ENCODE measurements around the gene KCNA10.
A peak's percentile ranks its signal among the peaks of the same experiment; 100 is the strongest.

KCNA10 gene

DNA sequence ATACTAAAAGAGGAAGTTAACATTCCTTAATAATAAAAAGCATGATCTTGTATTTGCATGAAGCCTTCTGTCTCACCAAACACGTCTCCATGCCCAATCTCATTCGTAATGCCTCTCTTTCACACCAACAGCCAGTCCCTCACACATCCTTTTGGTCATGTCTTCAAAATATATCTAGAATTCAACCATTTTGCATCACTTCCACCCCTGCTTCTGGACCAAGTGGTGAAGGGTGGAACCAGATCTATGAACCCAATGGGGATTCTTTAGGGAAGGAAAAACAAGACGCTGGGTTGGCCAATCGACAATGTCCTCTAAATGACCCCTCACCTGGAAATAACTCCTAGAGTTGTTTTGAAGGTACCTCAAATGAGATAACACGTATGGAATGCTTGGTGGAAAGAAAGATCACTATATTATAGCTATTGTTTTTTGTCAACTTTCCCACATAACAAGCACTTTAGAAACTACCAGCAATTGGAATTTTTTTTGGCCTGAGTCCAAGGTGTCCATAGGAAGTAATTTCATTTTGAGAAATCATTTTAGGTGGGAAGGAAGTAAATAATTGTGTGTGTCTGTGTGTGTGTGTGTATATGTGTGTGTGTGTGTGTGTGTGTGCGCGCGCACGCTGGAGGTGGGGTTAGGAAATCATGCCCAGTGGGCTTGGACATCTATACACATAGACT, at the start of gene KCNA10:
Gene KCNA10, minus strand, starts transcription at position 51 of the 686 bp plus-strand sequence. CDS start 388 bp downstream, outside the sequence.
- no peak for DNase-seq

DNA sequence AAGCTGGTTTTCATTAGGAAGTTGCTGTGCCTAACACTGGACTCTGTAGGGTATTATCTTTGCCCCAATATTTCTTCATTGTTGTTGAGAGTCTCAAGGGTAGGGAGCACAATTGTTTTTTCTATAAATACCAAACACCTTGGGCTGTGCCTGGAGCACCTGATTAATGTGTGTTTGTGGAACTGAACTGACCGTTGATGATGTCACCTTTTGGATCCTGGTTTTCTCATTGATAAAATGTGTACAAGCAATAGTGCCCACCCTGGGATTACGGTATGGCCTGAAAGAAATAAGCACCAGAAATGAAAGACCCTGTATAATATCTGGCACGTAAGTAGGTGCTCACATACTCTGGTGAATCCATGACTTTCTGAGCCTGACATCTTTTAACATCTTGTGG, 47.9 kb upstream of the KCNA10 start:
- no peak for DNase-seq

DNA sequence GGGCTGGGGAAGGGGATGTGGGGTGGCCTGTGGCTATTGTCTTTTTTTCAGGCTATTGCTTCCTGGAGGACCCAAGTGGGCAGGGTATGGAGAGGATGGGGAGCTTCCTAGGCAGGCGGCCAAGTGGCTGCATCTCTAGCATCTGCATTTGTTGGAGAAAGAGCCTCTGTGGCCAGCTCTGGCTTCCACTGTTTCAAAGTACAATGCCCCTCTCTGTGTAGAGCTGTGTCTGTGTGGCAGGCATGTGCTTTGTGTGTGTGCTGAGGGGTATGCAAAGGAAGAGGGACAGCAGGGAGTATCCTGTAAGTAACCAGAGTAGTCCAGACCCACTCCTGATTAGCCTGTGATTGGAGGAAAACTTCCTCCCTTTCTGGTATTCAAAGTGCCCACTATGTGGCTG, 46.6 kb upstream of the KCNA10 start:
- DNase-seq: no peak

DNA sequence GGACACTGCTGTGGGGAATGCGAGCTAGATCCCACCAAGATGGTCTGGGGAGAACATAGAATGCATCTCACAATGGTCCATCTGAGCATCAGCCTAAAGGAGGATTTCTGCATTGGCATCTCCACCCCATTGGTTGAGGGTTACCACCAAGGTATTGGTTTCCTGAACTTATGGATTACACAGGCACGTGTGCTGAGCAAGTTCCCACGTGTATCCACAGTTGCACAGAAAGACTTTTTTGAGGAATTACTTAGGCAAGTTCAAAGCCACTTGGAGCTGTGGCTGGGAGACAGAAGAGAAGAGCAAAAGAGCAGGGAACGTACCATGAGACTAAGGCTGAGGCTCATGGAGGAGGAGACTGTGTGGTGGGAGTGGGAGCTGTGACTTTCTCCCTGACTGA, 44.1 kb upstream of the KCNA10 start:
- no peak for DNase-seq

DNA sequence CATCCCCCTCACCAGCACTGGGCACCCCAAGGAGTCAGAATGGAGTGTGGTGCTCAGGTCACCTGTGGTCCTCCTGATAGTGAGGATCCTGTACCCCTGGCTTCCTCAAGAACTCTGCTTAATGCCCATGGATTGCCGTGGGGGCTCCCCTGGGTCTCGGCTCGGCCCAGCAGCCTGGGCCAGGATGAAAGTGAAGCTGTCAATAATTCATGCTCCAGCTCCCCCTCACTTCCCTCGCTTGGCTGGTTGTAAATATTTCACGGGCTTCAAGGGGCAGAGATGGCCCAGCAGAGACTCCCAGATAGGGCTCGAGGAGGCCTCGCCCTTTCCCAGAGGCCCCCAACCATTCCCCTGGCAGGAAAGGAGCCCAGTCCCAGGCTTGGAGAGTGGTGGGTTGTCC, 42.6 kb upstream of the KCNA10 start:
- DNase-seq: no peak

DNA sequence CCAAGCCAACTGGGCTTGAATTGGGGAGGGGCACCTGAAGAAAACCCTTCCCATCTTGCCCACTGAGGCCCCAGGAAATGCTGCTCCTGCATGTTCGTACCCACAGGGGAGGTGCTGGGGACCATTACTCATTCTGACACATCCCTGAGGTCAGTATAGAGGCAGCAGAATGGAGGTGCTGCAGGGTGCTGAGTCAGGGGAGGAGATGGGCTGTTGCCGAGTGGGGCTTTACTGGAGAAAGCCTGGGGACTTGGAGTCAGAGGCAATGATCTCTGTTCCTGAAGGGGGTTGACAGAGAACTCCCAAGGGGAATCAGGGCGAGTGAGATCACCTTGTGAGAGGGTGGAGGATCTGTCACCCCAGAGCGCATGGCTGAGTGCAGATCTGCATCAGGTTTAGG, 40.2 kb upstream of the KCNA10 start:
- no peak for DNase-seq

DNA sequence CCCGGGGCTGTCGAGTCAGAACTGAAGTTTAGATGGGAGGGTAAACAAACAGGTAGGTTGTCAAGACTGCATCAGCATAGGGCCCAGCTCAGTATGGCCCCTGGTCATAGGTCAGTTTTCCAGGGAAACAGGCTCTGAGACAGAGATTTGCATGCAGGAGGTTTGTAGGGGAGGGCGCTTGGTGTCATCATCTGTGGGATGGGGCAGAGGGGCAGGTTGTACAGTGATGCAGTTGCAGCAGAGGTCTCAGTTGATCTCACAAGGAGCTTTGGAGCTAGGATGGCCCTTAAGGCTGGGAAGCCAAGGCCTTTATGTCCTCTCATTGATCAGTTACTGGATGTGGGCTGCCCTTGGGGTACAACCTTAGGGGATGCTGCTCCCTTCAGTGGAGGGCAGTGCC, 38.5 kb upstream of the KCNA10 start:
- DNase-seq: no peak

DNA sequence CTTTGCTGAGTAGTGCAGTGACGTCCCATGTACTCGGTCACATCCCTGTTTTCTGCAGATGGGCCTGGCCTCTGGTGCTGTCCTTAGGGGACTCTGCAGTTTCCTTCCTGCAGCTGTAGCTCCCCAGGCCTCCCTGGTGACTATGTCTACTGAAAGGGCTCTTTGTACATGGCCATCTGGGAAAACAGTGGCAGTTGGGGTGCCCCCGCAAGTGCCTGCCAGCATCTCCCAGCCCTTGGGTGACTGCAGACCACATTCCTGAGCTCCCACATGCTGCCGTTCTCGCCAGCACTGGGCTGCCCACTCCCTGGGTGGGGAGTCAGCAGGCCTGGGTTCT, 37.5 kb upstream of the KCNA10 start:
- no peak for DNase-seq

DNA sequence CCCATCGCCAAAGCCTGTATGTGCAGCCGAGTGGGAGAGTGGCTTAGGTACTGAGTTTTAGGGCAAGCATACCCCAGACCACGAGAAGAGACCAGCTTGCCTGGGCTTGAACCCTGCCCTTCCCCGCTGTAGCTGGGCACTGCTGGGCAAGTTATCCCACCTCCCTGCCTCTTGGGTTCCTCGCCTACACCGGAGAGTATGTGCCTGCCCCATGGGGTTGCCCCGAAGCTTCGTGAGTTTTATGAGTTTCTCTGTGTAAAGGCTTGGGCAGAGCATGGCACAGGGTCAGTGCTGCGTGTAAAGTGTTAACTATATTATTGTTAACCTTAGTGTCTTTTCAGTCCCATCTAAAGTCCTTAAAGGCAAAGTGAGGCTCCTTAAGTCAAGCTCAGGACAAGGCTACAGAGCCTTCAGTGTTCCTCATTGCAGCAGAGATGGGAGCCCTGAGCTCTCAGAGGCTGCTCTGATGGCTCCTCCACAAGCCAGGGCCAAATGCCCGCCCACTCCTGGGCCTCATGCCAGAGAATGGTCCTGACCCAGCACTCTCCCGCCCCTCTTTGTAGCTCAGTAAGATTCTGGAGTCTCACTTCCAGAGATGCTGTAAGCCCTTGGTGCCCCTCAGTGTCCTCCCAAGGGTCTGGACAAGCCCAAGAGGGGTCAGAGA, 37.0 kb upstream of the KCNA10 start:
- no peak for DNase-seq

DNA sequence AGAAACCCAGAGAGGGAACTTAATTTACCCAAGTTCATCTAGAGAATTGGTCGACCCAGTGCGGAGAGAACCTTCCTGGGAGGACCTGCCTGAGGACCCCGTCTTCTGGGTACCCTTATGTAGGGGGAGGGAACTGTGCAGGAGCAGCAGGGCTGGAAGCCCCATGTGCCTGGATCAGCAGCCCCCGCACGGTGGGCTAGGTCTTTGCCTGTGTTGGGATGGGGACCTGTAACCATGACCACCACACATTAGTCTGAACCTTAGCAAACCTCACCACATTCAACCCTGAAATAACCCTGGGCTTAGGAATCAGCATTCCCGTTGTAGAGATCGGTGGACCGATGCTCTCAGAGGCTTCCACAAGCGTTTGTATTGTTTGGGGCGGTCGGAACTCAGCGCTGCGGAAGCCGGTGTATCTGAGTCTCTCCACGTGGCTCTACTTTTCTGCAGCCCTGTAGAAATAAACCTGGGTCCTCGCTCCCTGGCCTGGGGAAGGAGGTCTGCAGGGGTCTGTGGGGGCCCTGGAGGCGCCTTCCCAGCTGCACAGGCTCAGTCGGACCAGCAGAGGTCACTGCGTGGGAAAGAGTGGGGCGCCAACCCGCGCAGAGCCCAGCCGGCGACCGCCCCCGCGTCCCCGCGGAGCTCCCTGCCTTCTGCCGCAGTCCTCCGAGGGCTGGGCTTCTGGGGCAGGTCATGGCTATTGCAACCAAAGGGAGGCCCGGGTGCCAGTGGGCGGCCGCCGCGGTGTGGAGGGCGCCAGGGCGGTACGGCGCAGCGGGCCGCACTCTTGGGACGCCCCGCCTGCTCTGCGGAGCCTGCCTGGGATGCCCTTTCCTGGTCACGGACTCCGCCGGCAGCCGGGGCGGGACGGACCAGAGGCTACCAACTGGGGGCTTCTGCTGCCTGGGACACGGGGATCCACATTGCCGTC, 36.2 kb upstream of the KCNA10 start:
- peak; percentile 55 for DNase-seq

DNA sequence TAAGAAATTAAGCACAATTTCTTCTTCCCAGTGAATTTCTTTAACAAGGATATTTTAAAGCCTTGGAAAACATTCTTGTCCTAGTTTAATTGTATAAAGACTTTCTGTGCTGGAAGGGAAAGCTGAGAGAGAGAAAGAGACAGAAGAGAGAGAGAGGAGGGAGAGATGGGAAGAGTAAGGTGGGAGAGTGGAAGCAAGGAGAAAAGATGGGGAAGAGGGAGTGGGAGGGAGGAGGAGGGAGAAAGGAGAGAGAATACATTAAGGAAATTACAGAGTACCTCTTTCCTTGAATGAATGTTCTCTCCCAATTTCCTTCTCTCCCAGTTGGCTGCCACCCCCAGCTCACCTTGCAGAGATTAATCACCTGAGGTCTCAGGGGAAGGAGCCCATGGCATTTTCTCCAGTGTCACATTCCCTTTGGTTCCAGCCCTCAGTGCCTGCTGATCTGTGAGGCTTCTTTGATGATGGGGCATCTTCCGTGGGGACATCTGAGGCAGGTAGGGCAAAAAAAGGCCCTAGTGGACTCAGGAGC, 32.4 kb upstream of the KCNA10 start:
- no peak for DNase-seq

DNA sequence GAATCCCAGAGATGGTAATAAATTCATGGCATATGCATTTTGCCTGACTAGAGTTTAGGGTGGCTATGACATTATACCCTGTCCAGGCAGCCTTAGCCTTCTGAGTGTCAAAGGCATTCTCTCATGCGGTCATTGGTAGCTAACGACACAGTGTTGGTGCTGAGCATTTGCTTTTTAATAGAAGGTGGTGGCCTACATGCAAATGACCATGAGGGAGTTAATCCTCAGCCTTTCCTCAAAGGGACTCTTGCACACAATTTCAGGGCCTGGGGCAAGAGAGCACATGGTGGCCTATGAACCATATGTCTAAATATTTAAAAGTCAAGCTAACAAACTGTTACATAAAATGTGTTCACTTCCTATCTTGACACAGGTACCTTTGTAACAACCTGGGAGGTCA, 30.9 kb upstream of the KCNA10 start:
- no peak for DNase-seq

DNA sequence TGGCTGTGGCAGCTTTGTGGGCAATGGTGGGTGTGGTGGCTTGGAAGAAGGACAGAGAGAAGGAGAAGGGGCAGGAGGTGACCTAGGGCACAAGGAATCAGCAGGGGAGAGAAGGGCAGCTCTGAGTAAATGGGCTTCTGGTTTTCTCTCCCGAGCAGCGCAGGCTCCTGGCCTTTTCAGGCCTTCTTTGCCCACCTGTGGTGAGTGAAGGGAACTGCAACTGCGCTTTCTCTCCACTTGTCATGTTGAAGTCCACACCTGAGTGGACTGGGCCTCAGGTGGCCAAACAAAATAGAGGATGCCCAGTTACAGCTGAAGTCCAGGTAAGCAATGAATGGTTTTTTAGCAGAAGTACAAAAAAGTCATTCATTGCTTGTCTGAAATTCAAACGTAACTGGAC, 29.4 kb upstream of the KCNA10 start:
- no peak for DNase-seq

DNA sequence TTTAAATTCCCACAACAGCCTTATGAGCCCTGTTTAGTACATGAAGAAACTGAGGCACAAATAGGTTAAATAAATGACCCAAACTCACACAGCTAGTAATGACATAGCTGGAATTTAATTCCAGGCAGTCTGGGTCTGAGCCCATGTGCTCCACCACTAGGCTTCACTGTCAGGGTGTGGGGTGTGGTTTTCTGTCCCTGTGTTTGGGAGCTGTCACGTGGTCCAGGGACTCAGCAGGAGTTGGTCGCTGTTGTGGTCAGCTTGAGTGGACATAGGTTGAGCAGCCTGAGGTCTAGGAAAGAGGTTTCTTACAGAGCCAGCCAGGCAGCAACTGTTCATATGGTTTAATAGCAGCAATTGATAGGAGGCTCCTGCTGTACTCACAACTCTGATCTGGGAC, 28.0 kb upstream of the KCNA10 start:
- no peak for DNase-seq

DNA sequence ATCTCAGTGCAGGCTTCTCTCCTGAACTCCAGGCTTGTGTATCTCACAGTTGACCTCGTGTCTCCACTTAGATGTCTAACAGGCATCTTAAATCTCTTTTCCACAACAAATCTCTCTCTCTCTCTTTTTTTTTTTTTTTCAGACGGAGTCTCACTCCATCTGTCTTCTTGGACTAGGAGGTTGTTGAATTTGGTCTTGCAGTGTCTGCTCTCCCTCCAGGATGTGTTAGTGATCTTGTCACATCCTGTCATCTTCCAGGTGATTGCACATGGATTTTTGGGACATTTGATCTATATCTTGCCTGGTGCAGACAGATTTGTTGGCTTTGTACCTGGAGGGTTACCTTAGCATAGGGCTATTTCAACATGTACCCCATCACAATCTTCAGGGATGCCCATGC, 26.5 kb upstream of the KCNA10 start:
- no peak for DNase-seq

DNA sequence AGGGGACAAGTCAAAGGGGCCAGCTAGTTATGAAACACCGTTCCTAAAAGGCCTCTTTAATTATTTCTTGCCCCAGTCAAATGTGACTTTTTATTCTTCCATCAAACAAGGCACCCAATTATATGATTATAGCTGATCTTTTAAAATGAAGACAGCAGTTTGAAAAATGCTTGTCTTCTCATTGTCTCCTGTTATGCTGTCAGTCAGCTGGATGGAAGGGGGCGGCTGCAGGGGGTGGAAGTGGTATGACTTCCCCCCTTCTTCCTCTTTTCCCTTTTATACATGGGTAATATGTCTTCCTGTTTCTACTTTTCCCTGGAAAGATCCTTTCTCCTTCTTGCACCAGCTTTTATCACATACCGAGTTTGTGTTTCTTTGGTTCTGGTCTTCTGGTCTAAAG, 25.8 kb upstream of the KCNA10 start:
- DNase-seq: no peak

DNA sequence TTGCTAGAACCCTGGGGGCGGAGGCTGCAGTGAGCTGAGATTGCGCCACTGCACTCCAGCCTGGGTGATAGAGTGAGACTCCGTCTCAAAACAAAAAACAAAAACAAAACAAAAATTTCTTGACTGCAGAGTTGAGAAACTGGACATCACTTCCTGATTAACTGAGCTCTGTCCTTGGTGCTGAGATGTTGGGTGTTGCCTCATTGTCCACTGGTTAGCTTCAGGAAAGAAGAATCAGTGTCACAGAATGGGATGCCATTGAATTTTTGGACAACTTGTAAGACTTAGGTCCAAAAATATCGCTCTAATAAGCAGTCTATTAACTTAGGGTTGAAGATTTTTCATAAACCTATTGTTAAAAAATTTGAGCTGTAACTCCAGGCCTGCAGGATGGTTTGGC, 23.8 kb upstream of the KCNA10 start:
- DNase-seq: no peak

DNA sequence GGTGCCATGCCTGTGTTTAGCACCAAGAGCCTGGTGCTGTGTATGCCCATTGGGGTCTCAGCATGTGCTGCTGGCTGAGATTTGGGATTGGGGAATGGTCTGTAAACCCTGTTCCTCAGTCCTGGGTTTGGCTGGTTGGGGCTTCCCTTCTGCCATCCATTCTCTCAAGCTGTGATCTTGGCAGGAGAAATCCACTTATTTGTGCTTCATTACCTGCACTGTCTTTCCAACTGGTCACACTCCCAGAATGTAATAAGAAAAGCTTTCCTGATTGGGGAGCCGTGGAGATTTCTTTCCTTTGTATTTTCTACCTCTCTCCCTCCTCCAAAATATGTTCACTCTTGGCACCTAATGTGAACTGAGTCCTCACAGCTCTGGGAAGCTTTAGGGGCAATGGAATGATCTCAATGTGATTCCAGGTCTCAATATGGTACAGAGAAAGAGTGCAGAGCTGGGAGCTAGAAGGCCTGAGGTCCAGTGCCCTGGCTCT, 23.0 kb upstream of the KCNA10 start:
- no peak for DNase-seq

DNA sequence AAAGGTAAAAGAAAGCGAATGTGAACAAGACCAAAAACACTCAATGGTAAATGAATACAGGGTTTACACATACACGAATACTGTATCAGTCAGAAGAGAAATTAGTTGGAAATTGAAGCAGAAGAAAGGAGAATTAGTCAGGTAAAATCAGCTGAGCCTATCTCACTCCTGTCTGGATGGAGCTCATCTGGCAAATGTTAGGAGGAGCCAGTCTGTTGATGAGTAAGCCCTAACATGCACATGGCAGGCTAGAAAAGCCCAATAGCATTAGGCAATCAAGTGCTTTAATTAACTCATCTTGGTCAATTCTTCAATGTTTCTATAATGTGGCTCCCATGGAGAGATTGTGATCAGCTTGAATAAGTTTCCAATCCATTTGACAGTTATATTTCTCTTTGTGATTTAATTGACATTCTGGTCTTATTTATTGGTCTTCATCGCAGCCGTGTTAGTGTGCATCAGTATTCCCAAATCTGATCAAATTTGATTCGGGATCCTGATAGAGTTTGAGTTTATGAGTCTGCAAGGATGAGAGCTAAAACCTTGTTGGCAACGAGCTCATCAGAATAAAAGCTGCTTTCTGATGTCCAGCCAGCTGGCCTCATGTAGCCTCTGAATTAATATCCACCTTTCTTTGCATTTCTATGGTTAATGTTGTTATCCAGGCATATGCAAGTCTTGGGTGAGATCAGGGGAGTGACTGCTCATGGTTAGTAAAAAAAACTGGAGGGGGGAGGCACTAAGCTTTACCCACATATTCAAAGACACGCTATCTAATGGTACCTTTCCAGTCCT, 22.1 kb upstream of the KCNA10 start:
- DNase-seq: no peak

DNA sequence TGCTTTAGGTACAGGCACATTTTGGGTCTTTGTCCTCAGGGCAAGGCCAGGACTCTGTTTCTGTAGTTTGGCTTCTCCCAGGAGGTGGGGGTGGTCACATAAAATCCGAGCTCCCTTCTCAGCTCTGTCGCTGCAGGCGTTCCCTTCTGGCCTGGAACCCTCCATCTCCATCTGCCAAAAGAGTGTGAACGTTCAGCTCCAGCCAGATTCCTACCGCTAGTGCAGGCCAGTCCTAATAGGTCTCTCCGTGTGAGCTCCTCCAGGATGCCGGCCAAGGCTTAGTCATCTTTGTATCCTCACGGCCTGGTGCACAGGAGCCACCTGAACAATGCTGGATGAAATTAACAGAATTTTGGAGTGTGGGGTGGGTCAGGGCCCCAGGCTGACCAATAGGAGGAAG, 19.9 kb upstream of the KCNA10 start:
- DNase-seq: no peak

DNA sequence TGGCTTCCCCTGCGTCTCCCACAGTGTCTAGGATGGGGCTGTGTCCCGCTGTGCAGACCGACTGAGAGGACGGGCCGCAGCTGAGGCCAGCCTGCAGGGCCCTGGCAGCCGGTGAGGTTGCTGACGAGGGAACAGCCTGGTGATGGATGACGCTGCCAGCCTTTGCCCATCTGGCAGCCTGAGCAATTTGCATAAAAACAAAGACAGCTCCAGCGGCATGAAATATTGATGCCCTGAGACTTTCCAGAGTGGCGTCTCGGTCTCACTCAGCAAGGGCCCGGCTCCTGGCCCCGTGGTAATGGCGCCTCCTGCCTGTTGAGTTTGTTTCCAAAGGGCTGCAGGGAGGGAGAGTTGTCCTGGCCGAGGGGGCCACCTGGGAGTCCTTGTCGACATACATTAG, 19.1 kb upstream of the KCNA10 start:
- no peak for DNase-seq

DNA sequence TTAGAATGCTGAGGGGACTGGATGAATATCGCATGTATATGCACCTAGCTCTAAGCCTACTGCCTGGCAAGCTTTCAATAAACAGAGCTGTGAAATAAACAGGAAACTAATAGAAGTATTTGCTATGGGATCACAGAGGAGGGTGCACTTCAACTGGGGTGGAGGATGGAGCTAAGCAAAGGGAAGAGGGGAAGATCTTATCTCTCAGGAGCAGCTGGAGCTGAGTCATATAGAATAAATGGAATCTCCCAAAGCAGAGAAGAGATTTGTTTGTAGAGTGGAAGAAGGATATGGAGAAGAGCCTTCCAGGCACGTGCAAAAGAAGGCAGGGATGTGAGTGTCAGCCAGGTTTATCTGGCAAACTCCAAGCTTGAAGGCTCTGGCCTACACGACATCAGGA, 17.0 kb upstream of the KCNA10 start:
- no peak for DNase-seq

DNA sequence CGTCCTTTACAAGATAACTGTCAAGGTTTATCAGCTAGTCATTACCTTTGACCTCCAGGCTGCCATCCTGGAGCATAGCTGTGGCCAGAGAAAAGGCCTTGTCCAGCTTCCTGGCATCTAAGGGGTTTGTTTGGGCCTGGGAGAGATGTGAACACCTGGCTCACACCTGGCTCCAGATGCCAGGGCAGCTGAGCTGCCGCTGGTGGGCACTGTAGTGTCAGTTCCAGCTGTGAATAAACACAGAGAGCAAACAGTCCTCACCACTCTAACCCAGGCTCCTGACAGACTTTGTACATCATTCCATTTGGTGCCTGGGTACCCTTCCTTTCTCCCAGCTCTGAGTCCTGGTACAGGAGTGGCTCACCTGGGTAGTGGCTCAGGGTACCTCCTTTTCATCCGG, 14.3 kb upstream of the KCNA10 start:
- no peak for DNase-seq
